GM19043 (cell line): Measurements from ENCODE around the gene KRTAP25-1.

ENCODE experiments used
- ATAC-seq: cut with Tn5 transposase; IDR thresholded peaks from one replicate; pipeline ENCODE4 v1.9.1; 2021; ENCODE audit warnings: low read depth; ENCODE audit not compliant: unreplicated experiment

KRTAP25-1 gene

GRCh38 chr21:30251781-30252180 lies 37.5 kb downstream of the KRTAP25-1 start:
- ATAC-seq = no peak

- ATAC-seq = no peak
Observed at GRCh38 chr21:30249936-30250335, 39.4 kb downstream of the KRTAP25-1 start.

- no peak for ATAC-seq
Observed at GRCh38 chr21:30248844-30249243, 40.5 kb downstream of the KRTAP25-1 start.

- ATAC-seq = no peak
Observed at GRCh38 chr21:30245061-30245460, 44.3 kb downstream of the KRTAP25-1 start.

GRCh38 chr21:30243691-30244090 lies 45.6 kb downstream of the KRTAP25-1 start:
- ATAC-seq = no peak

- ATAC-seq = no peak
Observed at GRCh38 chr21:30240661-30241060, 48.7 kb downstream of the KRTAP25-1 start.
